Natural killer cell (primary cell): ENCODE results near the gene EMC7. TPM values are rescaled to one million over a fixed set of nuclear protein-coding genes. Genes with fewer than 3 reads are reported as not detected.

Experiments
- ATAC-seq, 3 donors: fragments of 150-1000 bp in 2 of 3; fragments of 200-7000 bp in 1 of 3; cut with Tn5 transposase; 1 replicate in 1 of 3; 2 replicates in 2 of 3; pipeline ENCODE4 v1.10.0; 2021; ENCODE audit warnings: mild to moderate bottlenecking in 2 of 3, moderate library complexity in 2 of 3
- DNase-seq, 2 donors: peaks; one replicate each; pipeline versions ENCODE4 v3.0.0 to v3.0.0-alpha.2; 2013 to 2021; ENCODE audit warnings: mixed read lengths in 1 of 2
- H3K27ac ChIP-seq: one replicate; pipeline ENCODE4 v1.5.1; 2013; ENCODE audit warnings: mild to moderate bottlenecking, low read length
- H3K27me3 ChIP-seq: one replicate; pipeline ENCODE4 v1.6.1; 2013; ENCODE audit warnings: low read length; ENCODE audit not compliant: control insufficient read depth, insufficient read depth
- H3K36me3 ChIP-seq: one replicate; pipeline ENCODE4 v1.6.1; 2013; ENCODE audit warnings: low read length; ENCODE audit not compliant: control insufficient read depth, insufficient read depth
- H3K4me1 ChIP-seq: one replicate; pipeline ENCODE4 v1.6.1; 2013; ENCODE audit warnings: low read length; ENCODE audit not compliant: control insufficient read depth, insufficient read depth
- H3K4me3 ChIP-seq: one replicate; pipeline ENCODE4 v1.5.1; 2013; ENCODE audit warnings: low read length
- H3K9me3 ChIP-seq: one replicate; pipeline ENCODE4 v1.6.1; 2013; ENCODE audit warnings: low read length; ENCODE audit not compliant: control insufficient read depth, insufficient read depth
- H3K27ac Mint-ChIP-seq, 2 donors: one replicate each; pipeline ENCODE4 v1.8.0; 2022; ENCODE audit warnings: mild to moderate bottlenecking in 2 of 2, mixed read lengths in 2 of 2, moderate library complexity in 1 of 2
- H3K27me3 Mint-ChIP-seq, 2 donors: one replicate each; pipeline ENCODE4 v1.8.0; 2022; ENCODE audit warnings: low read depth in 2 of 2, mixed read lengths in 2 of 2
- H3K36me3 Mint-ChIP-seq: one replicate; pipeline ENCODE4 v1.8.0; 2022; ENCODE audit warnings: mixed read lengths
- H3K4me1 Mint-ChIP-seq, 2 donors: one replicate each; pipeline ENCODE4 v1.8.0; 2022; ENCODE audit warnings: mixed read lengths in 2 of 2
- H3K4me3 Mint-ChIP-seq: one replicate; pipeline ENCODE4 v1.8.0; 2022; ENCODE audit warnings: mild to moderate bottlenecking, moderate library complexity, mixed read lengths
- H3K9me3 Mint-ChIP-seq, 2 donors: one replicate each; pipeline ENCODE4 v1.8.0; 2022; ENCODE audit warnings: mixed read lengths in 2 of 2
- CTCF ChIP-seq: fragments of 200-600 bp; IDR thresholded peaks from one replicate; pipeline ENCODE4 v1.8.0; 2022; ENCODE audit warnings: antibody characterized with exemption
- WGBS: methylation state at CpG from one replicate; pipeline ENCODE4 v1.1.7; 2013; ENCODE audit warnings: missing lambda C conversion rate; ENCODE audit not compliant: insufficient coverage; 5-methylcytosine and 5-hydroxymethylcytosine counted together
- intact Hi-C: fragments of 100-400 bp; cut with micrococcal nuclease; formaldehyde crosslinking; loops from one replicate; pipeline ENCODE4 v1.14.2; 2022
- total RNA-seq, 4 donors: library from RNA; stranded (reverse); fragments of 120-200 nt in 1 of 4; gene quantifications; one replicate each; pipeline versions ENCODE4 v1.2.3 to v1.2.4, GENCODE V29; 2013 to 2022

Gene EMC7
- total RNA-seq, 3 donors from 2014 or later (not counting 1 experiment from before 2014, with no cell fraction given), result 55.9 to 60.8 (median 59.6) TPM

- Histone ChIP-seq H3K4me1 (peaks cover 7% of the 10 kb centered on the region), H3K27ac (peak overlapping the region; percentile 69), H3K27me3 (no peaks in the 10 kb centered on the region), H3K9me3 (no peaks in the 10 kb centered on the region), H3K4me3 (peak overlapping the region; percentile 71), H3K36me3 (no peaks in the 10 kb centered on the region)
- H3K27ac Mint-ChIP-seq, result peak overlapping the region; percentile 70 to 85
- H3K9me3 Mint-ChIP-seq, result no peaks in the 10 kb centered on the region
- DNase-seq (peak; percentile 71 to 88), ATAC-seq (peak; percentile 85 to 92 (median 89))
- H3K4me1 Mint-ChIP-seq, result peaks cover 18 to 19% of the 10 kb centered on the region in 2 donors
- peak overlapping the region; percentile 91 for H3K4me3 Mint-ChIP-seq
- no peaks in the 10 kb centered on the region for H3K27me3 Mint-ChIP-seq
- H3K36me3 Mint-ChIP-seq, result no peaks in the 10 kb centered on the region
- intact Hi-C loops, result loop anchor here (2.0 kb wide), 1 partner anchor 65 kb away; the partner anchor contains the start of gene PGBD4
- under 1% methylated on average over 69 of the region's 70 CpGs for WGBS
- no peak for TF ChIP-seq CTCF
Observed at GRCh38 chr15:34038023-34038870, 63.4 kb downstream of the EMC7 start.

Other genes starting within 250 kb of the EMC7 start
- gene CHRM5, start 133.4 kb downstream of the EMC7 start, total RNA-seq, result under 1 TPM in 1 of 3 donors, not detected in 2; 0.12 TPM
- gene AVEN, start 62.7 kb downstream of the EMC7 start, total RNA-seq, result 10 to 100 TPM in 1 of 3 donors, 1 to 10 TPM in 2; 9.8 to 11.8 (median 9.9) TPM
- gene PGBD4, start 221 bp upstream of the EMC7 start, total RNA-seq, result 1 to 10 TPM; 3.2 to 4.2 (median 4.0) TPM
- gene KATNBL1, start 108.2 kb upstream of the EMC7 start, total RNA-seq, result 10 to 100 TPM; 24.0 to 33.8 (median 26.1) TPM
- 10 to 100 TPM; 72.4 to 78.4 (median 77.3) TPM for gene EMC4, start 123.2 kb upstream of the EMC7 start, total RNA-seq
- 10 to 100 TPM; 56.1 to 82.9 (median 79.5) TPM for gene SLC12A6, start 235.9 kb upstream of the EMC7 start, total RNA-seq
- gene NOP10, start 241.3 kb upstream of the EMC7 start, total RNA-seq, result 10 to 100 TPM; 56.6 to 69.9 (median 56.7) TPM
- not detected for gene NUTM1, start 241.5 kb upstream of the EMC7 start, total RNA-seq